Endodermal cell (in vitro differentiated cells): ENCODE measurements around the gene ALKBH5. TPM values are rescaled to one million over a fixed set of nuclear protein-coding genes. Genes with fewer than 3 reads are reported as not detected.
"Not testable (repeated sequence)": the region's sequence is repeated elsewhere in the genome, so short reads cannot be mapped to it uniquely, and the experiment has no call there.

Source experiments
- DNase-seq: peaks from one replicate; pipeline ENCODE4 v3.0.0-alpha.2; 2017
- H3K27ac ChIP-seq: 2 replicates; pipeline ENCODE4 v1.5.1; 2013; ENCODE audit warnings: mild to moderate bottlenecking, low read depth, low read length, moderate library complexity
- H3K27me3 ChIP-seq: 2 replicates; pipeline ENCODE4 v1.6.1; 2013; ENCODE audit warnings: mild to moderate bottlenecking, low read length, moderate library complexity; ENCODE audit not compliant: insufficient read depth, control insufficient read depth, poor library complexity, severe bottlenecking
- H3K36me3 ChIP-seq: 2 replicates; pipeline ENCODE4 v1.7.0; 2013; ENCODE audit warnings: mild to moderate bottlenecking, low read length, moderate library complexity; ENCODE audit not compliant: control insufficient read depth, insufficient read depth
- H3K4me1 ChIP-seq: one replicate; pipeline ENCODE4 v1.7.0; 2013; ENCODE audit warnings: low read length; ENCODE audit not compliant: control insufficient read depth, insufficient read depth
- H3K4me3 ChIP-seq: 2 replicates; pipeline ENCODE4 v1.5.1; 2013; ENCODE audit warnings: mild to moderate bottlenecking, low read length, moderate library complexity
- H3K9ac ChIP-seq: 2 replicates; pipeline ENCODE4 v1.6.1; 2013; ENCODE audit warnings: mild to moderate bottlenecking, low read length, moderate library complexity; ENCODE audit not compliant: poor library complexity, severe bottlenecking; ENCODE audit errors: extremely low read depth
- H3K9me3 ChIP-seq: 2 replicates; pipeline ENCODE4 v1.6.1; 2013; ENCODE audit warnings: mild to moderate bottlenecking, low read length, moderate library complexity; ENCODE audit not compliant: control insufficient read depth
- H3K27ac Mint-ChIP-seq: 2 replicates; pipeline ENCODE4 v1.8.0; 2020; ENCODE audit warnings: mixed read lengths
- H3K27me3 Mint-ChIP-seq: 2 replicates; pipeline ENCODE4 v1.8.0; 2021; ENCODE audit warnings: mild to moderate bottlenecking, mixed read lengths; ENCODE audit not compliant: insufficient read depth
- H3K36me3 Mint-ChIP-seq: 2 replicates; pipeline ENCODE4 v1.8.0; 2020; ENCODE audit warnings: low read depth, mixed read lengths
- H3K4me1 Mint-ChIP-seq: 2 replicates; pipeline ENCODE4 v1.8.0; 2020; ENCODE audit warnings: mixed read lengths
- H3K4me3 Mint-ChIP-seq: 2 replicates; pipeline ENCODE4 v1.8.0; 2020; ENCODE audit warnings: mild to moderate bottlenecking, moderate library complexity, mixed read lengths
- H3K9me3 Mint-ChIP-seq: 2 replicates; pipeline ENCODE4 v1.8.0; 2020; ENCODE audit warnings: mild to moderate bottlenecking, mixed read lengths
- CTCF ChIP-seq: fragments of 200-600 bp; sonication (generic); conservative IDR thresholded peaks from 2 replicates; pipeline ENCODE4 v1.5.0; 2021; ENCODE audit warnings: antibody characterized with exemption, mild to moderate bottlenecking
- WGBS, 2 experiments: methylation state at CpG; one replicate each; pipeline versions ENCODE4 v1.1.5 to v1.1.7; 2013; ENCODE audit warnings: missing lambda C conversion rate in 2 of 2, mixed read lengths in 1 of 2; ENCODE audit not compliant: insufficient coverage in 1 of 2, insufficient read length in 1 of 2; 5-methylcytosine and 5-hydroxymethylcytosine counted together
- total RNA-seq, 2 donors: library from RNA; stranded (reverse); fragmentation: NEBNext Ultra II Directional in 1 of 2; extraction: Animal tissue kit (Norgen Biotek cat#: 25700) in 1 of 2; gene quantifications; 2 replicates in 1 of 2; 3 replicates in 1 of 2; pipeline ENCODE4 v1.2.1, GENCODE V29; 2021

ALKBH5 gene
- total RNA-seq, 2 donors from 2014 or later: 64.1 to 80.9 TPM

GRCh38 chr17:18213666-18214270 lies 30.1 kb downstream of the ALKBH5 start:
- Mint-ChIP-seq H3K4me3 (no peak overlapping the region), H3K36me3 (peaks cover 19% of the 10 kb centered on the region), H3K4me1 (peaks cover under 1% of the 10 kb centered on the region), H3K9me3 (no peaks in the 10 kb centered on the region), H3K27me3 (no peaks in the 10 kb centered on the region), H3K27ac (peak overlapping the region; percentile 61)
- H3K9me3 ChIP-seq: no peaks in the 10 kb centered on the region
- H3K27me3 ChIP-seq: no peaks in the 10 kb centered on the region
- WGBS, 2 experiments: 85 to 87% methylated on average over 4 to 7 of the region's 7 CpGs
- H3K4me1 ChIP-seq: no peaks in the 10 kb centered on the region
- DNase-seq: no peak
- H3K27ac ChIP-seq: no peak overlapping the region
- peaks cover 21% of the 10 kb centered on the region for H3K36me3 ChIP-seq
- no peak for TF ChIP-seq CTCF
- no peak overlapping the region for H3K4me3 ChIP-seq
- no peak overlapping the region for H3K9ac ChIP-seq

- H3K36me3 Mint-ChIP-seq, H3K36me3 ChIP-seq, H3K27me3 ChIP-seq, H3K4me1 ChIP-seq, H3K9me3 ChIP-seq, H3K4me3 ChIP-seq, H3K27ac Mint-ChIP-seq, H3K9ac ChIP-seq, H3K4me3 Mint-ChIP-seq, H3K27ac ChIP-seq, H3K27me3 Mint-ChIP-seq, DNase-seq, H3K4me1 Mint-ChIP-seq, H3K9me3 Mint-ChIP-seq: not testable (repeated sequence)
- 89 to 91% methylated on average over 9 to 10 of the region's 11 CpGs for WGBS, 2 experiments
These were observed 33.3 kb downstream of the ALKBH5 start for GRCh38 chr17:18216906-18217305.

- no peak overlapping the region for H3K9ac ChIP-seq
- DNase-seq: peak; percentile 98
- H3K36me3 ChIP-seq: no peaks in the 10 kb centered on the region
- no peaks in the 10 kb centered on the region for H3K27me3 ChIP-seq
- no peaks in the 10 kb centered on the region for H3K9me3 ChIP-seq
- H3K4me3 Mint-ChIP-seq: no peak overlapping the region
- no peak overlapping the region for H3K27ac Mint-ChIP-seq
- H3K9me3 Mint-ChIP-seq: no peaks in the 10 kb centered on the region
- TF ChIP-seq CTCF: peak; percentile 91
- WGBS, 2 experiments: 22 to 23% methylated on average over 4 to 5 of the region's 6 CpGs
- H3K4me3 ChIP-seq: no peak overlapping the region
- no peaks in the 10 kb centered on the region for H3K4me1 ChIP-seq
- no peak overlapping the region for H3K27ac ChIP-seq
- no peaks in the 10 kb centered on the region for H3K27me3 Mint-ChIP-seq
- peaks cover 3% of the 10 kb centered on the region for H3K4me1 Mint-ChIP-seq
- no peaks in the 10 kb centered on the region for H3K36me3 Mint-ChIP-seq
These were observed 33.9 kb downstream of the ALKBH5 start for GRCh38 chr17:18217412-18218015.
